Astrocyte (in vitro differentiated cells and primary cell): ENCODE measurements around the gene KHK. TPM values are rescaled to one million over a fixed set of nuclear protein-coding genes. Genes with fewer than 3 reads are reported as not detected.

Source experiments
- DNase-seq: peaks from one replicate; pipeline ENCODE4 v3.0.0-alpha.2; 2010; ENCODE audit warnings: low read depth
- FAIRE-seq: peaks from 2 replicates; lab custom pipeline; 2011; peaks lifted over from hg19 to GRCh38; lab: Jason Lieb, UNC
- H2AFZ ChIP-seq: 2 replicates; pipeline ENCODE4 v1.6.0; 2012; ENCODE audit warnings: low read depth, low read length, inconsistent platforms
- H3K27ac ChIP-seq: 2 replicates; pipeline ENCODE4 v1.5.1; 2011; ENCODE audit warnings: low read depth, low read length, inconsistent platforms
- H3K27me3 ChIP-seq: 2 replicates; pipeline ENCODE4 v1.6.0; 2011; ENCODE audit warnings: low read length, inconsistent platforms; ENCODE audit not compliant: insufficient read depth
- H3K36me3 ChIP-seq: 2 replicates; pipeline ENCODE4 v1.5.1; 2011; ENCODE audit warnings: low read length, inconsistent platforms; ENCODE audit not compliant: insufficient read depth
- H3K4me1 ChIP-seq: 2 replicates; pipeline ENCODE4 v1.5.1; 2011; ENCODE audit warnings: low read length, inconsistent platforms; ENCODE audit not compliant: insufficient read depth
- H3K4me2 ChIP-seq: 2 replicates; pipeline ENCODE4 v1.6.0; 2012; ENCODE audit warnings: low read length, inconsistent platforms
- H3K4me3 ChIP-seq: 2 replicates; pipeline ENCODE4 v1.5.1; 2011; ENCODE audit warnings: low read depth, mild to moderate bottlenecking, low read length, inconsistent platforms; ENCODE audit not compliant: insufficient read depth
- H3K79me2 ChIP-seq: 2 replicates; pipeline ENCODE4 v1.6.0; 2012; ENCODE audit warnings: mild to moderate bottlenecking, low read length, inconsistent platforms; ENCODE audit not compliant: insufficient read depth
- H3K9ac ChIP-seq: 2 replicates; pipeline ENCODE4 v1.6.0; 2012; ENCODE audit warnings: mild to moderate bottlenecking, low read length, inconsistent platforms
- H3K9me3 ChIP-seq: 2 replicates; pipeline ENCODE4 v1.5.1; 2012; ENCODE audit warnings: low read depth, mild to moderate bottlenecking, low read length, inconsistent platforms; ENCODE audit not compliant: insufficient read depth
- H4K20me1 ChIP-seq: 2 replicates; pipeline ENCODE4 v1.6.0; 2012; ENCODE audit warnings: low read length, inconsistent platforms; ENCODE audit not compliant: insufficient read depth
- H3K27ac Mint-ChIP-seq: one replicate; pipeline ENCODE4 v1.8.0; 2021; ENCODE audit warnings: mild to moderate bottlenecking, mixed read lengths; ENCODE audit not compliant: unreplicated experiment
- H3K27me3 Mint-ChIP-seq: one replicate; pipeline ENCODE4 v1.8.0; 2021; ENCODE audit warnings: low read depth, mixed read lengths; ENCODE audit not compliant: unreplicated experiment
- H3K36me3 Mint-ChIP-seq: one replicate; pipeline ENCODE4 v1.8.0; 2021; ENCODE audit warnings: low read depth, mixed read lengths; ENCODE audit not compliant: unreplicated experiment
- H3K4me1 Mint-ChIP-seq: one replicate; pipeline ENCODE4 v1.8.0; 2021; ENCODE audit warnings: low read depth, mixed read lengths; ENCODE audit not compliant: unreplicated experiment
- H3K4me3 Mint-ChIP-seq: one replicate; pipeline ENCODE4 v1.8.0; 2021; ENCODE audit warnings: mild to moderate bottlenecking, moderate library complexity, mixed read lengths; ENCODE audit not compliant: unreplicated experiment
- H3K9me3 Mint-ChIP-seq: one replicate; pipeline ENCODE4 v1.8.0; 2021; ENCODE audit warnings: mild to moderate bottlenecking, mixed read lengths; ENCODE audit not compliant: unreplicated experiment
- EZH2 ChIP-seq: IDR thresholded peaks from 2 replicates; pipeline ENCODE4 v1.6.1; 2012; ENCODE audit warnings: mild to moderate bottlenecking, low read length, inconsistent platforms; ENCODE audit not compliant: insufficient read depth
- total RNA-seq: library from RNA; stranded (reverse); gene quantifications from 2 replicates; pipeline ENCODE4 v1.2.1, GENCODE V29; 2021
- TF ChIP-seq, protein P1 (sequence below): IDR thresholded peaks from 2 replicates; pipeline ENCODE4 v1.5.1; 2011; ENCODE audit warnings: low read depth, mild to moderate bottlenecking, inconsistent platforms, low read length, moderate library complexity; ENCODE audit not compliant: insufficient read depth

KHK gene
- total RNA-seq, 1 donor from 2014 or later, result 0.95 TPM

DNA sequence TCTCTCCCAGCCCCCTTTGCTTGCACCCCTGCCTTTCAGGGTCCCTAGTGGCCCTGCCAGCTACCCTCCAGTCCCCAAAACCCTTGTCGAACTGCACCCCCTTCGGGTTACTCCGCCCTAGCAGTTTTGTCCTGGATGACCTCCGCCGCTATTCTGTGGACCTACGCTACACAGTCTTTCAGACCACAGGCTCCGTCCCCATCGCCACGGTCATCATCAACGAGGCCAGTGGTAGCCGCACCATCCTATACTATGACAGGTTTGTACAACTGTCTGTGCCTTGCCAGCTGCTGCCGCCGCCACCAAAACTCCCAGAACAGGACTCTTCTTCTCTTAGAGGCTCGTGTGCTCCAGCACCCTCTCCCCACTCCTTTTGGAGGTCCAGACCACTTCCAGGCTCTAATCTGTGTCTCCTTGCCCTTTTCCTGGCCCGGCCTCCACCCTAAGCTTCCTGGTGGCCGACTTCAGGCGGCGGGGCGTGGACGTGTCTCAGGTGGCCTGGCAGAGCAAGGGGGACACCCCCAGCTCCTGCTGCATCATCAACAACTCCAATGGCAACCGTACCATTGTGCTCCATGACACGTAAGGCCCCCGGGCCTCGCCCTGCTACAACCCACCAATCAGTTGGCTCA, 7.9 kb downstream of the KHK start:
- no peak for TF ChIP-seq EZH2
- TF ChIP-seq, protein P1, sequence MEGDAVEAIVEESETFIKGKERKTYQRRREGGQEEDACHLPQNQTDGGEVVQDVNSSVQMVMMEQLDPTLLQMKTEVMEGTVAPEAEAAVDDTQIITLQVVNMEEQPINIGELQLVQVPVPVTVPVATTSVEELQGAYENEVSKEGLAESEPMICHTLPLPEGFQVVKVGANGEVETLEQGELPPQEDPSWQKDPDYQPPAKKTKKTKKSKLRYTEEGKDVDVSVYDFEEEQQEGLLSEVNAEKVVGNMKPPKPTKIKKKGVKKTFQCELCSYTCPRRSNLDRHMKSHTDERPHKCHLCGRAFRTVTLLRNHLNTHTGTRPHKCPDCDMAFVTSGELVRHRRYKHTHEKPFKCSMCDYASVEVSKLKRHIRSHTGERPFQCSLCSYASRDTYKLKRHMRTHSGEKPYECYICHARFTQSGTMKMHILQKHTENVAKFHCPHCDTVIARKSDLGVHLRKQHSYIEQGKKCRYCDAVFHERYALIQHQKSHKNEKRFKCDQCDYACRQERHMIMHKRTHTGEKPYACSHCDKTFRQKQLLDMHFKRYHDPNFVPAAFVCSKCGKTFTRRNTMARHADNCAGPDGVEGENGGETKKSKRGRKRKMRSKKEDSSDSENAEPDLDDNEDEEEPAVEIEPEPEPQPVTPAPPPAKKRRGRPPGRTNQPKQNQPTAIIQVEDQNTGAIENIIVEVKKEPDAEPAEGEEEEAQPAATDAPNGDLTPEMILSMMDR, result no peak
- peaks cover 2% of the 10 kb centered on the region for H3K9me3 Mint-ChIP-seq
- Histone ChIP-seq H3K27me3 (no peaks in the 10 kb centered on the region), H3K4me1 (no peaks in the 10 kb centered on the region), H3K9ac (no peak overlapping the region), H3K27ac (no peak overlapping the region), H4K20me1 (no peaks in the 10 kb centered on the region), H2AFZ (no peak overlapping the region), H3K79me2 (no peaks in the 10 kb centered on the region), H3K4me2 (no peak overlapping the region), H3K9me3 (no peaks in the 10 kb centered on the region), H3K36me3 (no peaks in the 10 kb centered on the region), H3K4me3 (no peak overlapping the region)
- no peak overlapping the region for H3K4me3 Mint-ChIP-seq
- H3K27me3 Mint-ChIP-seq, result peaks cover 11% of the 10 kb centered on the region
- no peak for FAIRE-seq
- DNase-seq, result no peak
- no peak overlapping the region for H3K27ac Mint-ChIP-seq
- H3K36me3 Mint-ChIP-seq, result no peaks in the 10 kb centered on the region
- no peaks in the 10 kb centered on the region for H3K4me1 Mint-ChIP-seq

DNA sequence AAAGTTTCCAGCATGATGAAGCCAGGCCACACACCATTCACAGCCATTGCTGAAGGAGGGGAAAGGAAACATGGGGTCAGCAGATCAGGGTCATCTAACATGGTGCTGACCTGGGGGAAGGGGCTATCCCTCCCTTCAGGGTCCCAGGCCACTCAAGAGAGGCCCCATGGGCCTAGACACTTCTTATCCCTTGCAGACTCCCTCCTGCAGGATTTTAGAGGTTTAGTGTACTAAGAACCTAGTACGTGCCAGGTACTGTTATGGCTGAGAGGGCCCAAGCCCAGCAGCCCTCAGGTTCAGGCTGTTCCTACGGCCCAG, 8.8 kb downstream of the KHK start:
- no peak overlapping the region for H2AFZ ChIP-seq
- no peak overlapping the region for H3K4me2 ChIP-seq
- H3K79me2 ChIP-seq, result no peaks in the 10 kb centered on the region
- FAIRE-seq (no peak), DNase-seq (no peak)
- no peak overlapping the region for H3K4me3 Mint-ChIP-seq
- no peak overlapping the region for H3K27ac ChIP-seq
- TF ChIP-seq EZH2, result no peak
- TF ChIP-seq, protein P1, result no peak
- H3K4me1 Mint-ChIP-seq, result no peaks in the 10 kb centered on the region
- peaks cover 12% of the 10 kb centered on the region for H3K27me3 Mint-ChIP-seq
- H3K36me3 ChIP-seq, result no peaks in the 10 kb centered on the region
- no peaks in the 10 kb centered on the region for H3K4me1 ChIP-seq
- H3K9me3 ChIP-seq, result no peaks in the 10 kb centered on the region
- H3K4me3 ChIP-seq, result no peak overlapping the region
- no peak overlapping the region for H3K9ac ChIP-seq
- H4K20me1 ChIP-seq, result no peaks in the 10 kb centered on the region
- peak overlapping the region; percentile 4 for H3K27ac Mint-ChIP-seq
- H3K27me3 ChIP-seq, result no peaks in the 10 kb centered on the region
- peaks cover 2% of the 10 kb centered on the region for H3K9me3 Mint-ChIP-seq
- no peaks in the 10 kb centered on the region for H3K36me3 Mint-ChIP-seq
